Measurements from ENCODE around the gene COL21A1. TPM values are rescaled to one million over a fixed set of nuclear protein-coding genes. Genes with fewer than 3 reads are reported as not detected.

Gene COL21A1
- total and polyA plus RNA-seq, 4 donors: 1.6 to 105 (median 6.3) TPM

GRCh38 chr6:56025795-56026194 lies 221.6 kb downstream of the COL21A1 start:
- Histone ChIP-seq H3K9me3 (ENCODE audit: control insufficient read depth in 4 of 4, insufficient read depth in 3 of 4, low read length in 3 of 4) (no peaks in the 10 kb centered on the region), H3K36me3 (ENCODE audit: control insufficient read depth in 4 of 4, insufficient read depth in 4 of 4, low read length in 4 of 4) (no peaks in the 10 kb centered on the region), H3K4me3 (no peak overlapping the region), H3K27me3 (ENCODE audit: control insufficient read depth in 3 of 3, insufficient read depth in 3 of 3, low read length in 2 of 3) (no peaks in the 10 kb centered on the region), H3K9ac (ENCODE audit: insufficient read depth in 1 of 2, low read length in 2 of 2) (no peak overlapping the region), H3K4me1 (ENCODE audit: control insufficient read depth in 5 of 5, insufficient read depth in 5 of 5, low read length in 5 of 5) (peaks cover 0 to 4% (median 3%) of the 10 kb centered on the region in 5 donors), H3K27ac (ENCODE audit: low read depth in 1 of 2, low read length in 1 of 2) (no peak overlapping the region)
- TF ChIP-seq, protein P1, sequence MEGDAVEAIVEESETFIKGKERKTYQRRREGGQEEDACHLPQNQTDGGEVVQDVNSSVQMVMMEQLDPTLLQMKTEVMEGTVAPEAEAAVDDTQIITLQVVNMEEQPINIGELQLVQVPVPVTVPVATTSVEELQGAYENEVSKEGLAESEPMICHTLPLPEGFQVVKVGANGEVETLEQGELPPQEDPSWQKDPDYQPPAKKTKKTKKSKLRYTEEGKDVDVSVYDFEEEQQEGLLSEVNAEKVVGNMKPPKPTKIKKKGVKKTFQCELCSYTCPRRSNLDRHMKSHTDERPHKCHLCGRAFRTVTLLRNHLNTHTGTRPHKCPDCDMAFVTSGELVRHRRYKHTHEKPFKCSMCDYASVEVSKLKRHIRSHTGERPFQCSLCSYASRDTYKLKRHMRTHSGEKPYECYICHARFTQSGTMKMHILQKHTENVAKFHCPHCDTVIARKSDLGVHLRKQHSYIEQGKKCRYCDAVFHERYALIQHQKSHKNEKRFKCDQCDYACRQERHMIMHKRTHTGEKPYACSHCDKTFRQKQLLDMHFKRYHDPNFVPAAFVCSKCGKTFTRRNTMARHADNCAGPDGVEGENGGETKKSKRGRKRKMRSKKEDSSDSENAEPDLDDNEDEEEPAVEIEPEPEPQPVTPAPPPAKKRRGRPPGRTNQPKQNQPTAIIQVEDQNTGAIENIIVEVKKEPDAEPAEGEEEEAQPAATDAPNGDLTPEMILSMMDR (IDR thresholded peaks at IDR 0.05; ENCODE audit: control extremely low read depth, extremely low read depth): no peak
- ATAC-seq (ENCODE audit: insufficient read depth, low FRiP score) (no peak), DNase-seq (peak in 2 of 3 donors; percentile 77)

DNA sequence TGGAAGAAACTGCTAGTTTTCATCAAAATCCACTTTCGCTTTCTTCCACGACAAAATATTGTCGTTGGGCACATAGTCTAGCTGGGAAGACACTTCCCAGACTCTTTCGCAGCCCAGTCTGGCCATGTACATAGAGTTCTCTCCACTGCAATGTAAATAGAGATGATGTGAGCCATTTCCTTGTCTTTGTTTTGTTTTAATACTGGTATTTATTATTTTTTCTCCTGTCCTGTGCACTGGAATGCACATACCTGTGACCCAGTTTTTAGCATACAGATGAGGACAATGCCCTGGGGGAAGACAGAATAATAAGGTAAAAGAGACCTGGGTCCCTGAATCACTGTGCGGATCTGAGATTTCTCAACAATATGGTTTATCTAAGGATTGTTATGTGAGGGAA lies 222.4 kb downstream of the COL21A1 start:
- no peak overlapping the region for H3K9ac ChIP-seq (ENCODE audit: insufficient read depth in 1 of 2, low read length in 2 of 2)
- ATAC-seq (ENCODE audit: insufficient read depth, low FRiP score): no peak
- no peak overlapping the region for H3K4me3 ChIP-seq

GRCh38 chr6:56023829-56024228 lies 223.6 kb downstream of the COL21A1 start:
- no peak for ATAC-seq (ENCODE audit: insufficient read depth, low FRiP score)
- H3K4me3 ChIP-seq: no peak overlapping the region
- 84 to 90% methylated on average over 3 of the region's 3 CpGs for WGBS, 2 donors
- H3K27me3 ChIP-seq (ENCODE audit: control insufficient read depth in 3 of 3, insufficient read depth in 3 of 3, low read length in 2 of 3): no peaks in the 10 kb centered on the region
- TF ChIP-seq, protein P1 (IDR thresholded peaks at IDR 0.05; ENCODE audit: control extremely low read depth, extremely low read depth): no peak
- no peaks in the 10 kb centered on the region for H3K36me3 ChIP-seq (ENCODE audit: control insufficient read depth in 4 of 4, insufficient read depth in 4 of 4, low read length in 4 of 4)
- H3K27ac ChIP-seq (ENCODE audit: low read depth in 1 of 2, low read length in 1 of 2): no peak overlapping the region
- DNase-seq: no peak
- H3K4me1 ChIP-seq (ENCODE audit: control insufficient read depth in 5 of 5, insufficient read depth in 5 of 5, low read length in 5 of 5): peaks cover 0 to 4% (median 3%) of the 10 kb centered on the region in 5 donors
- no peaks in the 10 kb centered on the region for H3K9me3 ChIP-seq (ENCODE audit: control insufficient read depth in 4 of 4, insufficient read depth in 3 of 4, low read length in 3 of 4)
- no peak overlapping the region for H3K9ac ChIP-seq (ENCODE audit: insufficient read depth in 1 of 2, low read length in 2 of 2)

More for the DNA sequence above, 222.4 kb downstream of the COL21A1 start:
- no peaks in the 10 kb centered on the region for H3K27me3 ChIP-seq (ENCODE audit: control insufficient read depth in 3 of 3, insufficient read depth in 3 of 3, low read length in 2 of 3)
- H3K27ac ChIP-seq (ENCODE audit: low read depth in 1 of 2, low read length in 1 of 2): no peak overlapping the region
- WGBS, 2 donors: 85 to 86% methylated on average over 5 of the region's 5 CpGs
- peaks cover 0 to 4% (median 3%) of the 10 kb centered on the region in 5 donors for H3K4me1 ChIP-seq (ENCODE audit: control insufficient read depth in 5 of 5, insufficient read depth in 5 of 5, low read length in 5 of 5)
- TF ChIP-seq, protein P1 (IDR thresholded peaks at IDR 0.05; ENCODE audit: control extremely low read depth, extremely low read depth): no peak
- DNase-seq: no peak
- no peaks in the 10 kb centered on the region for H3K9me3 ChIP-seq (ENCODE audit: control insufficient read depth in 4 of 4, insufficient read depth in 3 of 4, low read length in 3 of 4)
- no peaks in the 10 kb centered on the region for H3K36me3 ChIP-seq (ENCODE audit: control insufficient read depth in 4 of 4, insufficient read depth in 4 of 4, low read length in 4 of 4)

DNA sequence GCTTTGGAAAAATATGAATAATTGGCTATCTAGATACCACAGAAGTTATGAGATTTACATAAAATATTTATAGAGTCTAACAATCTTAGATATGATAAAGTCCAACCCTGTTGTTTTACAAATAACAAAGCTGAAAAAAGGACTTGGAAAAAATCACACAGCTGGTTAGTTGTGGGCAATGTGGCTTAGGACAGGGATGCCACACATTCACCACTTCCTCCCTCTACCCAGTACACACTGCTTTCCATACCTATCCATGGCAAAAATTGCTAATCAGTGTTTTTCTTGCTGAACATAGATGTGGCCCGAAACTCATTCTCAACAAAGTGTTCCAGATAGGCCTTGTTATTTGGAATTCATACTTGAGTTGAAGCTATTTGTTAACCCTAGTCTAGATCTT lies 224.7 kb downstream of the COL21A1 start:
- H3K4me3 ChIP-seq: no peak overlapping the region
- H3K27me3 ChIP-seq (ENCODE audit: control insufficient read depth in 3 of 3, insufficient read depth in 3 of 3, low read length in 2 of 3): no peaks in the 10 kb centered on the region
- TF ChIP-seq, protein P1 (IDR thresholded peaks at IDR 0.05; ENCODE audit: control extremely low read depth, extremely low read depth): no peak
- no peaks in the 10 kb centered on the region for H3K36me3 ChIP-seq (ENCODE audit: control insufficient read depth in 4 of 4, insufficient read depth in 4 of 4, low read length in 4 of 4)
- no peak overlapping the region for H3K27ac ChIP-seq (ENCODE audit: low read depth in 1 of 2, low read length in 1 of 2)
- 72 to 86% methylated on average over 1 of the region's 1 CpG for WGBS, 2 donors
- H3K9ac ChIP-seq (ENCODE audit: insufficient read depth in 1 of 2, low read length in 2 of 2): no peak overlapping the region
- H3K4me1 ChIP-seq (ENCODE audit: control insufficient read depth in 5 of 5, insufficient read depth in 5 of 5, low read length in 5 of 5): peaks cover 0 to 4% (median 3%) of the 10 kb centered on the region in 5 donors
- no peak for DNase-seq
- H3K9me3 ChIP-seq (ENCODE audit: control insufficient read depth in 4 of 4, insufficient read depth in 3 of 4, low read length in 3 of 4): no peaks in the 10 kb centered on the region
- no peak for ATAC-seq (ENCODE audit: insufficient read depth, low FRiP score)

All from lung (tissue), 12 donors.